Nephron (organoid): ENCODE results near the gene KLHL3.

Source experiments
- H3K27ac Mint-ChIP-seq, 3 experiments: 2 replicates each; pipeline ENCODE4 v1.8.0; 2020; ENCODE audit warnings: mixed read lengths in 3 of 3, mild to moderate bottlenecking in 2 of 3, moderate library complexity in 1 of 3
- H3K27me3 Mint-ChIP-seq: 2 replicates; pipeline ENCODE4 v1.8.0; 2021; ENCODE audit warnings: low read depth, mild to moderate bottlenecking, moderate library complexity, mixed read lengths
- H3K36me3 Mint-ChIP-seq: 2 replicates; pipeline ENCODE4 v1.8.0; 2020; ENCODE audit warnings: low read depth, mixed read lengths
- H3K4me1 Mint-ChIP-seq: 2 replicates; pipeline ENCODE4 v1.8.0; 2020; ENCODE audit warnings: mixed read lengths
- H3K4me3 Mint-ChIP-seq, 3 experiments: 2 replicates each; pipeline ENCODE4 v1.8.0; 2020; ENCODE audit warnings: mild to moderate bottlenecking in 3 of 3, mixed read lengths in 3 of 3, moderate library complexity in 2 of 3
- H3K9me3 Mint-ChIP-seq: 2 replicates; pipeline ENCODE4 v1.8.0; 2020; ENCODE audit warnings: mixed read lengths
- CTCF ChIP-seq, 3 experiments: fragments of 200-600 bp; sonication (generic); IDR thresholded peaks; one replicate each; pipeline ENCODE4 v1.5.0; 2021; ENCODE audit warnings: antibody characterized with exemption in 3 of 3; ENCODE audit not compliant: unreplicated experiment in 3 of 3

KLHL3 gene

DNA sequence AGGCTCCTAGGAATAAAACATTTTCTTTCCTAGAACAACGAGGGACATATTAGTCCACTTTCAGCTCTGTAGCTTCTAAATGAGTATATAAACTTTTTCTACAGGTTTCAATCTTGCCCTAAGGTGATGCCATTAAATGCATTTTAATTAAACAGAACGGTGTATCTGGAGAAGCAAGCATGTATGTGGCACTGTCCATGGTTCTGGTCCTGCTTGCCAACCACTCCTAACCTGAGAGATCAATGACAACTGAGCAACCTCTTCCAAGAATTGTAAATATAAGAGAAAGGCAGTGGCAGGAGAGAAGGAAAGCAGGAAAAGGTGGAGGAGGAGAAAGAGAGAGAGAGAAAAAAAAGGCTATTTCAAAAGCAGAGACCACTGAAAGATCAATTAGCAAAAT lies 141.2 kb downstream of the KLHL3 start:
- H3K4me3 Mint-ChIP-seq, result no peak overlapping the region
- no peak for TF ChIP-seq CTCF (IDR thresholded peaks at IDR 0.05; ENCODE audit: unreplicated experiment in 3 of 3)
- peaks cover 14% of the 10 kb centered on the region for H3K27me3 Mint-ChIP-seq
- no peaks in the 10 kb centered on the region for H3K9me3 Mint-ChIP-seq
- H3K4me1 Mint-ChIP-seq, result peaks cover 27% of the 10 kb centered on the region
- H3K27ac Mint-ChIP-seq, result no peak overlapping the region
- H3K36me3 Mint-ChIP-seq, result no peaks in the 10 kb centered on the region

GRCh38 chr5:137592317-137592716 lies 143.6 kb downstream of the KLHL3 start:
- H3K4me1 Mint-ChIP-seq, result peaks cover 26% of the 10 kb centered on the region
- no peak overlapping the region for H3K4me3 Mint-ChIP-seq

GRCh38 chr5:137589185-137589584 lies 146.7 kb downstream of the KLHL3 start:
- H3K4me1 Mint-ChIP-seq, result no peaks in the 10 kb centered on the region
- TF ChIP-seq CTCF (IDR thresholded peaks at IDR 0.05; ENCODE audit: unreplicated experiment in 3 of 3), result no peak
- no peak overlapping the region for H3K27ac Mint-ChIP-seq
- peaks cover 7% of the 10 kb centered on the region for H3K27me3 Mint-ChIP-seq
- no peak overlapping the region for H3K4me3 Mint-ChIP-seq
- H3K9me3 Mint-ChIP-seq, result peaks cover 4% of the 10 kb centered on the region
- H3K36me3 Mint-ChIP-seq, result no peaks in the 10 kb centered on the region

More at GRCh38 chr5:137592317-137592716, 143.6 kb downstream of the KLHL3 start:
- no peak overlapping the region for H3K27ac Mint-ChIP-seq
- no peaks in the 10 kb centered on the region for H3K36me3 Mint-ChIP-seq
- H3K9me3 Mint-ChIP-seq, result peaks cover 4% of the 10 kb centered on the region
- no peak for TF ChIP-seq CTCF (IDR thresholded peaks at IDR 0.05; ENCODE audit: unreplicated experiment in 3 of 3)
- H3K27me3 Mint-ChIP-seq, result peaks cover 10% of the 10 kb centered on the region

GRCh38 chr5:137587919-137588318 lies 148.0 kb downstream of the KLHL3 start:
- Mint-ChIP-seq H3K4me1 (no peaks in the 10 kb centered on the region), H3K4me3 (no peak overlapping the region), H3K27me3 (peaks cover 12% of the 10 kb centered on the region), H3K9me3 (peaks cover 4% of the 10 kb centered on the region), H3K27ac (no peak overlapping the region), H3K36me3 (no peaks in the 10 kb centered on the region)
- no peak for TF ChIP-seq CTCF (IDR thresholded peaks at IDR 0.05; ENCODE audit: unreplicated experiment in 3 of 3)

DNA sequence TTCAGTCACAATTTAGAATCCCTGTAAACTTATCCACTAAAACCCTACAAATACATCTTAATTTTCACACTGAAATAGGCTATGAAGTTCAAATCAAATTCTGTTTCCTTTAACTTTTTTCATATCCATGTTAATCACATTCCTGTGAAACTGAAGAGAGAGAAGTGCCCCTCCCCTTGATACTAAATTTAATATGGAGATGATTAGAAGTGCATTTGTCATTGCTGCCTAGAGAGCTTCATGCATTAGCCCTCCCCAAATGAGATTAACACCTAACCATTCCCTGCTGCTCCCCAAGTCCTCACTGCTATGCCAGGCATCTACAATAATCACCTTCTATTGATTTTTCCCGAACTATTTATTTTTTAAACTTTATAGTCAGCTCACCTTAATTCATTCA lies 151.6 kb downstream of the KLHL3 start:
- peaks cover 4% of the 10 kb centered on the region for H3K9me3 Mint-ChIP-seq

More for the DNA sequence above, 151.6 kb downstream of the KLHL3 start:
- H3K36me3 Mint-ChIP-seq, result no peaks in the 10 kb centered on the region
- no peak overlapping the region for H3K27ac Mint-ChIP-seq
- peaks cover 12% of the 10 kb centered on the region for H3K27me3 Mint-ChIP-seq
- no peaks in the 10 kb centered on the region for H3K4me1 Mint-ChIP-seq
- H3K4me3 Mint-ChIP-seq, result no peak overlapping the region
- TF ChIP-seq CTCF (IDR thresholded peaks at IDR 0.05; ENCODE audit: unreplicated experiment in 3 of 3), result no peak
